OCI-LY7 (cell line): ENCODE measurements around the gene RNASEH1.

Source experiments
- CTCF ChIP-seq: fragments of 200-600 bp; sonication (generic); conservative IDR thresholded peaks from 2 replicates; pipeline ENCODE4 v1.5.1; 2014; ENCODE audit warnings: mild to moderate bottlenecking, antibody characterized with exemption, low read length, moderate library complexity, mixed read lengths
- EZH2phosphoT487 ChIP-seq: fragments of 200-600 bp; sonication (generic); IDR thresholded peaks from 2 replicates; pipeline ENCODE4 v1.6.1; 2018; ENCODE audit warnings: low read depth, borderline replicate concordance, mild to moderate bottlenecking, mixed run types, antibody characterized with exemption, low read length, moderate library complexity, mixed read lengths

DNA sequence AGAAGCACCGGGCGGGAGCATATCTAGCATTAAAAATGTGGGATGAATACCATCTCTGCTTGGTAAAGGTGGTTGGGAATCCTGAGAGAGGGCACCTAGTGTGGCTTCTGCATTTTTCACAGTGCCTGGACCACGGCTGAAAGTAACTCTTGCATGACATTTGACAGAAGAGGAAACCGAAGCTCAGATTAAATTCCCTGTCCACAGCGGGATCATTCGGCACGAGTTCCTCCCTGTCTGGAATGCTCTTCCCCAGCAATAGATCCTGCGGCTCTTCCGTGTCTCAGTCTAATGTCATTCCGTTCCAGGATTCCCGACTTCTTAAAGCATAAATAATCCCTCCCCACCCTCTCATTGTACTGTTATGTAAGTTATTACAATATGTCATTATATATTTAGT, 16.0 kb upstream of the RNASEH1 start:
- TF ChIP-seq CTCF (no peak), EZH2phosphoT487 (no peak)
